OCI-LY3 (cell line): ENCODE data around the gene DPT.
A peak's percentile ranks its signal among the peaks of the same experiment; 100 is the strongest.

ENCODE experiments used
- H2AFZ ChIP-seq: fragments of 200-600, 300-600 bp; shearing (Covaris generic); 2 replicates; pipeline ENCODE4 v1.6.0; 2014; ENCODE audit warnings: antibody characterized with exemption, low read depth, low read length
- H3K27ac ChIP-seq: fragments of 200-600, 300-600 bp; sonication (generic); 2 replicates; pipeline ENCODE4 v1.5.1; 2014; ENCODE audit warnings: mild to moderate bottlenecking, low read length, moderate library complexity, mixed read lengths
- H3K27me3 ChIP-seq: fragments of 200-600, 300-600 bp; sonication (generic); 2 replicates; pipeline ENCODE4 v1.6.1; 2014; ENCODE audit warnings: low read depth, low read length, mixed read lengths
- H3K36me3 ChIP-seq: fragments of 200-600, 300-600 bp; sonication (generic); replicated peaks from 2 replicates; pipeline ENCODE3; 2014; ENCODE audit warnings: low read depth, low read length, mixed read lengths
- H3K4me1 ChIP-seq: fragments of 300-600, 200-600 bp; sonication (generic); 2 replicates; pipeline ENCODE4 v1.6.1; 2014; ENCODE audit warnings: low read length, mixed read lengths
- H3K4me2 ChIP-seq: fragments of 200-600, 300-600 bp; sonication (generic); 2 replicates; pipeline ENCODE4 v1.6.1; 2014; ENCODE audit warnings: low read length, mixed read lengths
- H3K4me3 ChIP-seq: fragments of 300-600, 200-600 bp; sonication (generic); 2 replicates; pipeline ENCODE4 v1.5.1; 2014; ENCODE audit warnings: antibody characterized with exemption, mild to moderate bottlenecking, low read length, moderate library complexity
- H3K79me2 ChIP-seq: fragments of 300-600, 200-600 bp; shearing (Covaris generic); 2 replicates; pipeline ENCODE4 v1.6.1; 2014; ENCODE audit warnings: mild to moderate bottlenecking, low read length, mixed read lengths
- H3K9ac ChIP-seq: fragments of 300-600, 200-600 bp; shearing (Covaris generic); 2 replicates; pipeline ENCODE4 v1.6.0; 2014; ENCODE audit warnings: mild to moderate bottlenecking, low read length, moderate library complexity
- H3K9me3 ChIP-seq: fragments of 200-600, 300-600 bp; shearing (Covaris generic); 2 replicates; pipeline ENCODE4 v1.6.1; 2014; ENCODE audit warnings: low read length, mixed read lengths; ENCODE audit not compliant: insufficient read depth
- H4K20me1 ChIP-seq: fragments of 200-600, 300-600 bp; sonication (generic); 2 replicates; pipeline ENCODE4 v1.6.1; 2016; ENCODE audit warnings: low read length, mixed read lengths; ENCODE audit not compliant: insufficient read depth
- CTCF ChIP-seq: fragments of 200-600, 300-600 bp; sonication (generic); IDR thresholded peaks from 2 replicates; pipeline ENCODE4 v1.5.1; 2014; ENCODE audit warnings: antibody characterized with exemption, low read length, low read depth
- EZH2phosphoT487 ChIP-seq: fragments of 200-600 bp; shearing (Covaris generic); IDR thresholded peaks from 2 replicates; pipeline ENCODE4 v1.6.1; 2018; ENCODE audit warnings: antibody characterized with exemption, mixed run types, low read depth

DPT gene

GRCh38 chr1:168689726-168690602 is 39.0 kb downstream of the DPT start:
- H3K4me1 ChIP-seq: no peaks in the 10 kb centered on the region
- no peaks in the 10 kb centered on the region for H3K79me2 ChIP-seq
- H3K36me3 ChIP-seq: no peaks in the 10 kb centered on the region
- H2AFZ ChIP-seq: no peak overlapping the region
- no peaks in the 10 kb centered on the region for H3K9me3 ChIP-seq
- H3K27ac ChIP-seq: no peak overlapping the region
- H3K27me3 ChIP-seq: peaks cover 3% of the 10 kb centered on the region; the same call in 1 of the 2 replicates
- TF ChIP-seq CTCF (no peak), EZH2phosphoT487 (no peak)
- no peak overlapping the region for H3K4me3 ChIP-seq
- H4K20me1 ChIP-seq: no peaks in the 10 kb centered on the region
- H3K4me2 ChIP-seq: no peak overlapping the region
- H3K9ac ChIP-seq: no peak overlapping the region

GRCh38 chr1:168689327-168689657 is 39.7 kb downstream of the DPT start:
- Histone ChIP-seq H3K36me3 (no peaks in the 10 kb centered on the region), H3K4me3 (no peak overlapping the region), H3K27ac (no peak overlapping the region), H4K20me1 (no peaks in the 10 kb centered on the region), H3K79me2 (no peaks in the 10 kb centered on the region), H3K9me3 (no peaks in the 10 kb centered on the region), H3K9ac (no peak overlapping the region), H3K27me3 (peaks cover 3% of the 10 kb centered on the region; the same call in 1 of the 2 replicates), H3K4me2 (no peak overlapping the region), H2AFZ (no peak overlapping the region), H3K4me1 (no peaks in the 10 kb centered on the region)
- TF ChIP-seq EZH2phosphoT487: no peak
- no peak for TF ChIP-seq CTCF

GRCh38 chr1:168688644-168689326 is 40.2 kb downstream of the DPT start:
- Histone ChIP-seq H3K4me1 (no peaks in the 10 kb centered on the region), H3K27me3 (peaks cover 3% of the 10 kb centered on the region; the same call in 1 of the 2 replicates), H3K9ac (no peak overlapping the region), H2AFZ (no peak overlapping the region), H3K27ac (no peak overlapping the region), H3K36me3 (no peaks in the 10 kb centered on the region), H3K4me3 (no peak overlapping the region), H3K9me3 (no peaks in the 10 kb centered on the region), H4K20me1 (no peaks in the 10 kb centered on the region), H3K4me2 (no peak overlapping the region), H3K79me2 (no peaks in the 10 kb centered on the region)
- TF ChIP-seq CTCF (no peak), EZH2phosphoT487 (no peak)

GRCh38 chr1:168687816-168688215 is 41.2 kb downstream of the DPT start:
- no peak for TF ChIP-seq EZH2phosphoT487
- peak; percentile 21; the same call in 1 of the 2 replicates for TF ChIP-seq CTCF
- H3K4me3 ChIP-seq: no peak overlapping the region
- H3K79me2 ChIP-seq: no peaks in the 10 kb centered on the region
- no peak overlapping the region for H3K4me2 ChIP-seq
- no peak overlapping the region for H3K9ac ChIP-seq
- H2AFZ ChIP-seq: no peak overlapping the region
- H3K27ac ChIP-seq: no peak overlapping the region
- no peaks in the 10 kb centered on the region for H3K36me3 ChIP-seq
- H3K4me1 ChIP-seq: no peaks in the 10 kb centered on the region
- peaks cover 3% of the 10 kb centered on the region; the same call in 1 of the 2 replicates for H3K27me3 ChIP-seq
- H4K20me1 ChIP-seq: no peaks in the 10 kb centered on the region
- no peaks in the 10 kb centered on the region for H3K9me3 ChIP-seq
